ENCODE data around the gene ROCK1.

- TF ChIP-seq, protein P1, sequence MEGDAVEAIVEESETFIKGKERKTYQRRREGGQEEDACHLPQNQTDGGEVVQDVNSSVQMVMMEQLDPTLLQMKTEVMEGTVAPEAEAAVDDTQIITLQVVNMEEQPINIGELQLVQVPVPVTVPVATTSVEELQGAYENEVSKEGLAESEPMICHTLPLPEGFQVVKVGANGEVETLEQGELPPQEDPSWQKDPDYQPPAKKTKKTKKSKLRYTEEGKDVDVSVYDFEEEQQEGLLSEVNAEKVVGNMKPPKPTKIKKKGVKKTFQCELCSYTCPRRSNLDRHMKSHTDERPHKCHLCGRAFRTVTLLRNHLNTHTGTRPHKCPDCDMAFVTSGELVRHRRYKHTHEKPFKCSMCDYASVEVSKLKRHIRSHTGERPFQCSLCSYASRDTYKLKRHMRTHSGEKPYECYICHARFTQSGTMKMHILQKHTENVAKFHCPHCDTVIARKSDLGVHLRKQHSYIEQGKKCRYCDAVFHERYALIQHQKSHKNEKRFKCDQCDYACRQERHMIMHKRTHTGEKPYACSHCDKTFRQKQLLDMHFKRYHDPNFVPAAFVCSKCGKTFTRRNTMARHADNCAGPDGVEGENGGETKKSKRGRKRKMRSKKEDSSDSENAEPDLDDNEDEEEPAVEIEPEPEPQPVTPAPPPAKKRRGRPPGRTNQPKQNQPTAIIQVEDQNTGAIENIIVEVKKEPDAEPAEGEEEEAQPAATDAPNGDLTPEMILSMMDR (IDR thresholded peaks at IDR 0.05; ENCODE audit: extremely low read depth in 1 of 2, insufficient read depth in 1 of 2, low read depth in 1 of 2, low read length in 2 of 2), result no peak
- TF ChIP-seq GATA2 (IDR thresholded peaks at IDR 0.05; ENCODE audit: insufficient read depth, insufficient read length, low read depth, low read length) (no peak), EZH2 (IDR thresholded peaks at IDR 0.05; ENCODE audit: borderline replicate concordance, low read depth, low read length, severe bottlenecking) (no peak), MAX (IDR thresholded peaks at IDR 0.05; ENCODE audit: insufficient read depth, insufficient read length) (no peak), FOS (IDR thresholded peaks at IDR 0.05; ENCODE audit: borderline replicate concordance, insufficient read depth, low read length) (no peak), JUN (IDR thresholded peaks at IDR 0.05; ENCODE audit: borderline replicate concordance, insufficient read depth, insufficient read length, low read depth) (no peak), POLR2A (IDR thresholded peaks at IDR 0.05; ENCODE audit: low read depth, low read length) (no peak)
These were observed 18.5 kb downstream of the ROCK1 start for GRCh38 chr18:21093133-21093532.
